Spleen (tissue), 11 donors: ENCODE data around the gene SEMA4A. TPM values are rescaled to one million over a fixed set of nuclear protein-coding genes. Genes with fewer than 3 reads are reported as not detected.

ENCODE experiments used
- DNase-seq: peaks from one replicate; pipeline ENCODE4 v3.0.0-alpha.2; 2020
- H3K27ac ChIP-seq, 8 donors: fragments of 200-600 bp; sonication (generic) in 7 of 8; 1 replicate in 4 of 8; 2 replicates in 4 of 8; pipeline versions ENCODE4 v1.5.0 to v1.8.0; 2016 to 2021; ENCODE audit warnings: inconsistent platforms in 4 of 8, mild to moderate bottlenecking in 4 of 8, moderate library complexity in 1 of 8
- H3K27me3 ChIP-seq, 7 donors: fragments of 200-600 bp; sonication (generic) in 6 of 7; replicated peaks in 1 of 7; 1 replicate in 4 of 7; 2 replicates in 3 of 7; pipeline versions ENCODE4 v1.5.0 to v1.8.0; 2016 to 2021; ENCODE audit warnings: inconsistent platforms in 3 of 7, mild to moderate bottlenecking in 1 of 7
- H3K36me3 ChIP-seq, 6 donors: fragments of 200-600 bp; sonication (generic) in 5 of 6; 1 replicate in 4 of 6; 2 replicates in 2 of 6; pipeline versions ENCODE4 v1.5.0 to v1.8.0; 2016 to 2021; ENCODE audit warnings: inconsistent platforms in 2 of 6
- H3K4me1 ChIP-seq, 6 donors: fragments of 200-600 bp; sonication (generic) in 5 of 6; 1 replicate in 3 of 6; 2 replicates in 3 of 6; pipeline versions ENCODE4 v1.5.0 to v1.8.0; 2016 to 2021; ENCODE audit warnings: inconsistent platforms in 3 of 6
- H3K4me3 ChIP-seq, 8 donors: fragments of 200-600 bp; sonication (generic) in 7 of 8; 1 replicate in 4 of 8; 2 replicates in 4 of 8; pipeline versions ENCODE4 v1.5.0 to v1.8.0; 2016 to 2021; ENCODE audit warnings: inconsistent platforms in 4 of 8, mild to moderate bottlenecking in 4 of 8, moderate library complexity in 2 of 8
- H3K9me3 ChIP-seq, 8 donors: fragments of 200-600 bp; sonication (generic) in 7 of 8; 1 replicate in 4 of 8; 2 replicates in 4 of 8; pipeline versions ENCODE4 v1.5.0 to v1.8.0; 2016 to 2021; ENCODE audit warnings: inconsistent platforms in 4 of 8
- POLR2A ChIP-seq, 3 donors: fragments of 450-650 bp; IDR thresholded peaks; one replicate each; pipeline ENCODE4 v1.5.1; 2017; ENCODE audit warnings: antibody characterized with exemption in 3 of 3, mild to moderate bottlenecking in 1 of 3
- POLR2AphosphoS5 ChIP-seq, 3 donors: sonication (generic); formaldehyde crosslinking; IDR thresholded peaks; one replicate each; pipeline ENCODE4 v1.5.1; 2017; ENCODE audit warnings: antibody characterized with exemption in 3 of 3
- WGBS, 5 donors: extraction: QIAGEN DNeasy Blood & Tissue Kit in 3 of 5; methylation state at CpG; one replicate each; pipeline versions ENCODE4 v1.1.5 to v1.1.7; 2013 to 2018; 5-methylcytosine and 5-hydroxymethylcytosine counted together
- intact Hi-C: fragments of 100-400 bp; cut with DNase I; formaldehyde crosslinking; loops from one replicate; pipeline ENCODE4 v1.15.0; 2023; ENCODE audit warnings: low total_unique reads
- polyA plus RNA-seq, 3 donors: library from polyadenylated mRNA; stranded (reverse); fragments of 200-250 nt; gene quantifications; one replicate each; pipeline ENCODE4 v1.2.1, GENCODE V29; 2013
- total RNA-seq, 7 donors: library from RNA; depleted of rRNA in 3 of 7; stranded (reverse); fragments of >200 nt in 3 of 7; fragmentation: NEBNext Ultra II Directional in 4 of 7; extraction: Animal tissue kit (Norgen Biotek cat#: 25700) in 4 of 7; gene quantifications; one replicate each; pipeline versions ENCODE4 v1.1.0 to v1.2.1, GENCODE V29; 2016 to 2021
- TF ChIP-seq, protein P1 (sequence below), 11 experiments: fragments of 200-600 bp in 7 of 11; fragments of 450-650 bp in 4 of 11; sonication (generic) in 4 of 11; IDR thresholded peaks in 8 of 11; conservative IDR thresholded peaks in 3 of 11; 1 replicate in 7 of 11; 2 replicates in 4 of 11; pipeline versions ENCODE4 v1.4.0 to v1.8.0; 2016 to 2021; ENCODE audit warnings: antibody characterized with exemption in 11 of 11, inconsistent platforms in 4 of 11, mild to moderate bottlenecking in 1 of 11
- donor health status: healthy with polysubstance abuse.
- donor health status: DM: no; HTN: no; CAD: no; lungs with moderate emphysema.
- donor health status: DM: no; HTN: no; CAD: no.
- donor health status: Bipolar disorder and iron deficiency.
- donor health status: healthy.
- donor health status: DM: no; HTN: no; CAD: no.
- donor health status: DM: yes; HTN: yes; CAD: no.

The SEMA4A gene
- total and polyA plus RNA-seq, 10 donors, result 7.1 to 65.9 (median 33.2) TPM

DNA sequence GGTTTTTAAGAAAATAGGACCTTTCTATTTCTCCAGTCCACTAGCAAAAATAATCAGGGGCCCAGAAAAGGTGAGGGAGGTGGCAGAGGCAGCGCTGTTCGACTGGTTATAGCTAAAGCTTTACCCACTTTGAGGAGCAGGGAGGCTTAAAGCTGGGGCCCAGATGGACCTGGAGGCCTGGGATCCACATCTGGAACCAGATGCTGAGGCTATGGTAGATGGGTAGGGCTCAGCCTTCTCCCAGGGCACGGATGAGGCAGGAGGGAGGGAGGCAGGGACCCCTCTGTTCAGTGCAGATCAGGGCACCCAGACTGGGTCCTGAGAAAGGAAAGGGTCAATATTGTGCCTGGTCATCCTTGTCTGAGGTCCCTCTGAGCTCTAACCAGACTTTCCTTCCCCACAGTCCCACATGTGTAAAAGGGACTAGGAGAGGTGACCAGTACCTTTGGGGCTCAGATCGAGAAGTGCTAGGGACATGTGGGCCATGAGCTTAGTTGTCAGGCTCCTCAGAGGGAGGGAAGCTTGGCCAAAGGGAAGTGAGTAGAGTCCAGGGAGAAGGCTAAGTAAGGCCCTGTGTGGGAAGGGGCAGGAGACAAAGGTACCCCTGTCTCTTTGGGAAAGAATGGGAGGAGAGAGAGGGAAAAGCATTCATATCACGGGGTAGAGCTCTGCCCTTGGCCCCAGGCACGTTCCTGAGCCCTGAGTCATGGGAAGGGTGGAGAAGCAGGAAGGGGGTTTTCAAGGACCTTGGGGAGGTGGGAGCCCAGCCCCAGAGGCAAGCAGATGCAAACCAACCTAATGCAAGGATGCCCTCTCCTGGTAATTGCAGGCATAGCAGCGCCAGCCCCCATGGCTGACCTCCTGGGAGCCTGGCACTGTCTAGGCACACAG lies 23.5 kb upstream of the SEMA4A start:
- H3K36me3 ChIP-seq, result peaks cover 0 to 46% (median 27%) of the 10 kb centered on the region in 6 donors
- peaks cover 0 to 15% (median 0%) of the 10 kb centered on the region in 7 donors for H3K27me3 ChIP-seq
- peak overlapping the region; percentile 71 to 92 (median 82) for H3K27ac ChIP-seq
- 44 to 49% (median 47%) methylated on average over 7 of the region's 7 CpGs for WGBS, 5 donors
- intact Hi-C loops, result loop anchor here (2.0 kb wide), 1 partner anchor 39 kb away; no protein-coding TSS in a partner anchor
- no peak overlapping the region for H3K4me3 ChIP-seq
- TF ChIP-seq, protein P1, sequence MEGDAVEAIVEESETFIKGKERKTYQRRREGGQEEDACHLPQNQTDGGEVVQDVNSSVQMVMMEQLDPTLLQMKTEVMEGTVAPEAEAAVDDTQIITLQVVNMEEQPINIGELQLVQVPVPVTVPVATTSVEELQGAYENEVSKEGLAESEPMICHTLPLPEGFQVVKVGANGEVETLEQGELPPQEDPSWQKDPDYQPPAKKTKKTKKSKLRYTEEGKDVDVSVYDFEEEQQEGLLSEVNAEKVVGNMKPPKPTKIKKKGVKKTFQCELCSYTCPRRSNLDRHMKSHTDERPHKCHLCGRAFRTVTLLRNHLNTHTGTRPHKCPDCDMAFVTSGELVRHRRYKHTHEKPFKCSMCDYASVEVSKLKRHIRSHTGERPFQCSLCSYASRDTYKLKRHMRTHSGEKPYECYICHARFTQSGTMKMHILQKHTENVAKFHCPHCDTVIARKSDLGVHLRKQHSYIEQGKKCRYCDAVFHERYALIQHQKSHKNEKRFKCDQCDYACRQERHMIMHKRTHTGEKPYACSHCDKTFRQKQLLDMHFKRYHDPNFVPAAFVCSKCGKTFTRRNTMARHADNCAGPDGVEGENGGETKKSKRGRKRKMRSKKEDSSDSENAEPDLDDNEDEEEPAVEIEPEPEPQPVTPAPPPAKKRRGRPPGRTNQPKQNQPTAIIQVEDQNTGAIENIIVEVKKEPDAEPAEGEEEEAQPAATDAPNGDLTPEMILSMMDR (IDR thresholded peaks at IDR 0.05 in 8 of 11, conservative IDR thresholded peaks at IDR 0.05 in 3 of 11), result peak; percentile 97 to 99 (median 98)
- TF ChIP-seq POLR2A (IDR thresholded peaks at IDR 0.05) (no peak), POLR2AphosphoS5 (IDR thresholded peaks at IDR 0.05) (peak; percentile 25 to 88 (median 75))
- peaks cover 43 to 66% (median 58%) of the 10 kb centered on the region in 6 donors for H3K4me1 ChIP-seq
- no peaks in the 10 kb centered on the region for H3K9me3 ChIP-seq
- peak; percentile 89 for DNase-seq

DNA sequence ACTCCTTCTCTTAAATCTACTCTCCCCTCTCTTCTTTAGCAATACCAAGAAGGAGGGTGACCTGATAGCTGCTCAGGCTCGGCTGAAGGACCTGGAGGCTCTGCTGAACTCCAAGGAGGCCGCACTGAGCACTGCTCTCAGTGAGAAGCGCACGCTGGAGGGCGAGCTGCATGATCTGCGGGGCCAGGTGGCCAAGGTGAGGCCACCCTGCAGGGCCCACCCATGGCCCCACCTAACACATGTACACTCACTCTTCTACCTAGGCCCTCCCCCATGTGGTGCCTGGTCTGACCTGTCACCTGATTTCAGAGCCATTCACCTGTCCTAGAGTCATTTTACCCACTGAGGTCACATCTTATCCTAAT lies 22.8 kb upstream of the SEMA4A start:
- TF ChIP-seq, protein P1 (IDR thresholded peaks at IDR 0.05 in 8 of 11, conservative IDR thresholded peaks at IDR 0.05 in 3 of 11), result peak in 6 of 11 experiments; percentile 7 to 70 (median 28)
- TF ChIP-seq POLR2A (IDR thresholded peaks at IDR 0.05), result no peak
- intact Hi-C loops, result loop anchor here (2.0 kb wide), 1 partner anchor 40 kb away; no protein-coding TSS in a partner anchor
- 74 to 85% (median 79%) methylated on average over 6 of the region's 6 CpGs for WGBS, 5 donors
- Histone ChIP-seq H3K27me3 (peaks cover 0 to 17% (median 0%) of the 10 kb centered on the region in 7 donors), H3K27ac (peak overlapping the region in 7 of 8 donors; percentile 45 to 92 (median 82)), H3K36me3 (peaks cover 0 to 53% (median 33%) of the 10 kb centered on the region in 6 donors), H3K9me3 (no peaks in the 10 kb centered on the region), H3K4me1 (peaks cover 40 to 60% (median 52%) of the 10 kb centered on the region in 6 donors), H3K4me3 (no peak overlapping the region)
- DNase-seq, result peak; percentile 75

DNA sequence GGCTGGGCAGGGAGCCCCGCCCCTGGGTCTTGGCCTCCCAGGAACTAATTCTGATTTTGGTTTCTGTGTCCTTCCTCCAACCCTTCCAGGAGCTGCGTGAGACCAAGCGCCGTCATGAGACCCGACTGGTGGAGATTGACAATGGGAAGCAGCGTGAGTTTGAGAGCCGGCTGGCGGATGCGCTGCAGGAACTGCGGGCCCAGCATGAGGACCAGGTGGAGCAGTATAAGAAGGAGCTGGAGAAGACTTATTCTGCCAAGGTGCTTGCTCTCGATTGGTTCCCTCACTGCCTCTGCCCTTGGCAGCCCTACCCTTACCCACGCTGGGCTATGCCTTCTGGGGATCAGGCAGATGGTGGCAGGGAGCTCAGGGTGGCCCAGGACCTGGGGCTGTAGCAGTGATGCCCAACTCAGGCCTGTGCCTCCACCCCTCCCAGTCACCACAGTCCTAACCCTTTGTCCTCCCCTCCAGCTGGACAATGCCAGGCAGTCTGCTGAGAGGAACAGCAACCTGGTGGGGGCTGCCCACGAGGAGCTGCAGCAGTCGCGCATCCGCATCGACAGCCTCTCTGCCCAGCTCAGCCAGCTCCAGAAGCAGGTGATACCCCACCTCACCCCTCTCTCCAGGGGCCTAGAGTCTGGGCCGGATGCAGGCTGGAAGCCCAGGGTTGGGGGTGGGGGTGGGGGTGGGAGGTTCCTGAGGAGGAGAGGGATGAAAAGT lies 18.5 kb upstream of the SEMA4A start:
- intact Hi-C loops, result no loop called here
- Histone ChIP-seq H3K9me3 (no peaks in the 10 kb centered on the region), H3K27ac (no peak overlapping the region), H3K4me3 (no peak overlapping the region), H3K27me3 (peaks cover 0 to 8% (median 0%) of the 10 kb centered on the region in 7 donors), H3K4me1 (peaks cover 2 to 21% (median 9%) of the 10 kb centered on the region in 6 donors), H3K36me3 (peaks cover 0 to 96% (median 66%) of the 10 kb centered on the region in 6 donors)
- no peak for DNase-seq
- 88 to 93% (median 90%) methylated on average over 17 to 18 of the region's 18 CpGs for WGBS, 5 donors
- TF ChIP-seq POLR2A (IDR thresholded peaks at IDR 0.05) (no peak), POLR2AphosphoS5 (IDR thresholded peaks at IDR 0.05) (peak in 1 of 3 donors; percentile 30)

DNA sequence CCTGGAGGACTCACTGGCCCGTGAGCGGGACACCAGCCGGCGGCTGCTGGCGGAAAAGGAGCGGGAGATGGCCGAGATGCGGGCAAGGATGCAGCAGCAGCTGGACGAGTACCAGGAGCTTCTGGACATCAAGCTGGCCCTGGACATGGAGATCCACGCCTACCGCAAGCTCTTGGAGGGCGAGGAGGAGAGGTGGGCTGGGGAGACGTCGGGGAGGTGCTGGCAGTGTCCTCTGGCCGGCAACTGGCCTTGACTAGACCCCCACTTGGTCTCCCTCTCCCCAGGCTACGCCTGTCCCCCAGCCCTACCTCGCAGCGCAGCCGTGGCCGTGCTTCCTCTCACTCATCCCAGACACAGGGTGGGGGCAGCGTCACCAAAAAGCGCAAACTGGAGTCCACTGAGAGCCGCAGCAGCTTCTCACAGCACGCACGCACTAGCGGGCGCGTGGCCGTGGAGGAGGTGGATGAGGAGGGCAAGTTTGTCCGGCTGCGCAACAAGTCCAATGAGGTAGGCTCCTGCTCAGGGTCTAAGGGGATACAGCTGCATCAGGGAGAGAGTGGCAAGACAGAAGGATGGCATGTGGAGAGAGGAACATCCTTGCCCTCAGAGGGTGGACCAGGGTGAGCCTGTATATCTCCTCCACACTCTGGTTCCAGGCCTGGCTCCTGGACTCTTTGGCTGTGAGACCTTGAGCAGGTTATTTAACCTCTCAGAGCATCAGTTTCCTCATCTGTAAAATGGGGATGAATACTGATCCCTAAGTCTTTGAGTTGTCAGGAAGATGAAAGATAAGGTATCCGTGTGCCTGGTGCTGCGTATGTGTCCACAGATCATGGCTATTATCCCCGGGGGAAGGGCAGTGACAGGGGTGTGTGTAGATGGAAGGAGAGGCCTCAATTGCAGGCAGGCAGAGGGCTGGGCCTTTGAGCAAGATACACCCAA lies 17.2 kb upstream of the SEMA4A start:
- WGBS, 5 donors, result 92 to 94% (median 93%) methylated on average over 24 to 34 of the region's 34 CpGs
- Histone ChIP-seq H3K36me3 (peaks cover 0 to 99% (median 62%) of the 10 kb centered on the region in 6 donors), H3K4me1 (peaks cover 0 to 8% (median 0%) of the 10 kb centered on the region in 6 donors), H3K27ac (no peak overlapping the region), H3K9me3 (no peaks in the 10 kb centered on the region), H3K4me3 (no peak overlapping the region), H3K27me3 (peaks cover 0 to 8% (median 0%) of the 10 kb centered on the region in 7 donors)
- no peak for DNase-seq
- TF ChIP-seq, protein P1 (IDR thresholded peaks at IDR 0.05 in 8 of 11, conservative IDR thresholded peaks at IDR 0.05 in 3 of 11), result no peak
- TF ChIP-seq POLR2A (IDR thresholded peaks at IDR 0.05), result no peak
- TF ChIP-seq POLR2AphosphoS5 (IDR thresholded peaks at IDR 0.05), result peak in 2 of 3 donors; percentile 10 to 35
- intact Hi-C loops, result no loop called here
